ENCODE results near the gene CLEC3B.

CLEC3B gene

DNA sequence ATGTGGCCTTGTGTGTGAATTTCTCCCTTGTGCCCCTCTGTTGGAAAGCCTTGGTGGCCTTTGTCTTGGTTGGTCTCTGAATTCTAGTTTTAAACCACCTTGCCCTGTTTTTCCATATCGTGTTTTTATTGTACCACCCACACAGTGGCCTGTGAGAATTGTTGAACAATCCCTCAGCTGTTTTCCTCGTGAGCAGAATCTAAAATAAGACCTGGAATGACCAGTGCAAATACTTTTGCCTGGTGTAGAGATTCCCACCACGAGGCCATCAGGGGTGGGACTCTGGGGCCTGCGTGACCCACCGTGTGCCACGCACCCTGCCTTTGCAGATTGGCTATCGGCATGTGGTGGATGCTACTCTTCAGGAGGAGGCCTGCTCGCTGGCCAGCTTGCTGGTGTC is 19.0 kb upstream of the CLEC3B start:
- Histone ChIP-seq H3K9me3 (ENCODE audit: control insufficient read depth, insufficient read depth, low read depth, low read length) (no peaks in the 10 kb centered on the region), H3K4me3 (ENCODE audit: low read depth, low read length) (no peak overlapping the region), H3K4me1 (ENCODE audit: control insufficient read depth, insufficient read depth, low read length) (no peaks in the 10 kb centered on the region), H3K36me3 (ENCODE audit: control insufficient read depth in 2 of 2, insufficient read depth in 1 of 2, low read length in 2 of 2) (peaks cover 0 to 58% of the 10 kb centered on the region in 2 experiments; a peak in 1 of 3 replicates), H3K27ac (ENCODE audit: extremely low read depth, low read depth, low read length) (no peak overlapping the region)
- TF ChIP-seq, protein P1, sequence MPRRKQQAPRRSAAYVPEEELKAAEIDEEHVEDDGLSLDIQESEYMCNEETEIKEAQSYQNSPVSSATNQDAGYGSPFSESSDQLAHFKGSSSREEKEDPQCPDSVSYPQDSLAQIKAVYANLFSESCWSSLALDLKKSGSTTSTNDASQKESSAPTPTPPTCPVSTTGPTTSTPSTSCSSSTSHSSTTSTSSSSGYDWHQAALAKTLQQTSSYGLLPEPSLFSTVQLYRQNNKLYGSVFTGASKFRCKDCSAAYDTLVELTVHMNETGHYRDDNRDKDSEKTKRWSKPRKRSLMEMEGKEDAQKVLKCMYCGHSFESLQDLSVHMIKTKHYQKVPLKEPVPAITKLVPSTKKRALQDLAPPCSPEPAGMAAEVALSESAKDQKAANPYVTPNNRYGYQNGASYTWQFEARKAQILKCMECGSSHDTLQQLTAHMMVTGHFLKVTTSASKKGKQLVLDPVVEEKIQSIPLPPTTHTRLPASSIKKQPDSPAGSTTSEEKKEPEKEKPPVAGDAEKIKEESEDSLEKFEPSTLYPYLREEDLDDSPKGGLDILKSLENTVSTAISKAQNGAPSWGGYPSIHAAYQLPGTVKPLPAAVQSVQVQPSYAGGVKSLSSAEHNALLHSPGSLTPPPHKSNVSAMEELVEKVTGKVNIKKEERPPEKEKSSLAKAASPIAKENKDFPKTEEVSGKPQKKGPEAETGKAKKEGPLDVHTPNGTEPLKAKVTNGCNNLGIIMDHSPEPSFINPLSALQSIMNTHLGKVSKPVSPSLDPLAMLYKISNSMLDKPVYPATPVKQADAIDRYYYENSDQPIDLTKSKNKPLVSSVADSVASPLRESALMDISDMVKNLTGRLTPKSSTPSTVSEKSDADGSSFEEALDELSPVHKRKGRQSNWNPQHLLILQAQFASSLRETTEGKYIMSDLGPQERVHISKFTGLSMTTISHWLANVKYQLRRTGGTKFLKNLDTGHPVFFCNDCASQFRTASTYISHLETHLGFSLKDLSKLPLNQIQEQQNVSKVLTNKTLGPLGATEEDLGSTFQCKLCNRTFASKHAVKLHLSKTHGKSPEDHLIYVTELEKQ (tag by site-specific recombination; IDR thresholded peaks at IDR 0.05; ENCODE audit: borderline replicate concordance), result no peak
- TF ChIP-seq TRIM28 (IDR thresholded peaks at IDR 0.05; ENCODE audit: borderline replicate concordance, low read length), result no peak
- TF ChIP-seq ZNF214 (tag by site-specific recombination; IDR thresholded peaks at IDR 0.05; ENCODE audit: borderline replicate concordance), result no peak
- no peak for TF ChIP-seq ZNF792 (tag by site-specific recombination; IDR thresholded peaks at IDR 0.05)
- POLR2A ChIA-PET, result no interaction called here
- CTCF ChIA-PET, result no interaction called here

- ChIA-PET CTCF (no interaction called here), POLR2A (no interaction called here)
- H3K4me1 ChIP-seq (ENCODE audit: control insufficient read depth, insufficient read depth, low read length), result no peaks in the 10 kb centered on the region
- H3K36me3 ChIP-seq (ENCODE audit: control insufficient read depth in 2 of 2, insufficient read depth in 1 of 2, low read length in 2 of 2), result peaks cover 0 to 56% of the 10 kb centered on the region in 2 experiments; a peak in 1 of 3 replicates
- H3K9me3 ChIP-seq (ENCODE audit: control insufficient read depth, insufficient read depth, low read depth, low read length), result no peaks in the 10 kb centered on the region
- H3K27ac ChIP-seq (ENCODE audit: extremely low read depth, low read depth, low read length), result no peak overlapping the region
- TF ChIP-seq GLI2 (tag by site-specific recombination; IDR thresholded peaks at IDR 0.05; ENCODE audit: borderline replicate concordance, low read depth) (no peak), KLF8 (tag by site-specific recombination; IDR thresholded peaks at IDR 0.05) (no peak), ZNF266 (tag by site-specific recombination; IDR thresholded peaks at IDR 0.05; ENCODE audit: low read depth) (no peak), ZNF16 (tag by site-specific recombination; IDR thresholded peaks at IDR 0.05; ENCODE audit: low read depth) (no peak), PRDM1 (tag by site-specific recombination; IDR thresholded peaks at IDR 0.05) (no peak), ZNF239 (tag by site-specific recombination; IDR thresholded peaks at IDR 0.05) (no peak), ZNF184 (tag by site-specific recombination; IDR thresholded peaks at IDR 0.05) (no peak), YY1 (tag by site-specific recombination; IDR thresholded peaks at IDR 0.05) (no peak)
- H3K4me3 ChIP-seq (ENCODE audit: low read depth, low read length), result no peak overlapping the region
Measured at GRCh38 chr3:45008117-45008516, 18.0 kb upstream of the CLEC3B start.

DNA sequence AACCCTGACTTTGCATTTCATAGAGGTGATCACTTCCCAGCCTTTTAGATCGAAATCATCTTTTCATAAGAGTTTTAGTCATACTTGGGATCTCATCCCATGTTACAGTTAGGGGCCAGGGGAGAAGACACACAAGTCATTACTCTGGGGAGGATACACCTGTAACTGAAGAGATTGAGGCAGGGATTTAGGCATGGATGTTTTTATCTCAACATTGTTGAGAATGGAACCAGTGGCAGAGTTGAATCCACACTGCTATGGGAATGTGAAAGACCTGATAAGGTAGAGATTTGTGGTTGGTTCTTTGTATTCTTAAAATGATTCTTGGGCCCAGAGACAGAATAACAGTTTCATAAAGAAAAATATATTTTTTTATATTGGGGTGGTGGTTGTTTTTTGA is 16.2 kb upstream of the CLEC3B start:
- Histone ChIP-seq H3K36me3 (ENCODE audit: control insufficient read depth in 2 of 2, insufficient read depth in 1 of 2, low read length in 2 of 2) (peaks cover 0 to 55% of the 10 kb centered on the region in 2 experiments; a peak in 1 of 3 replicates), H3K27ac (ENCODE audit: extremely low read depth, low read depth, low read length) (no peak overlapping the region), H3K9me3 (ENCODE audit: control insufficient read depth, insufficient read depth, low read depth, low read length) (no peaks in the 10 kb centered on the region), H3K4me3 (ENCODE audit: low read depth, low read length) (no peak overlapping the region), H3K4me1 (ENCODE audit: control insufficient read depth, insufficient read depth, low read length) (no peaks in the 10 kb centered on the region)
- TF ChIP-seq ZNF777 (tag by site-specific recombination; IDR thresholded peaks at IDR 0.05; ENCODE audit: borderline replicate concordance), result no peak
- TF ChIP-seq ZBTB8A (tag by site-specific recombination; IDR thresholded peaks at IDR 0.05), result no peak
- no peak for TF ChIP-seq ZNF274 (IDR thresholded peaks at IDR 0.05; ENCODE audit: low read length)
- no peak for TF ChIP-seq ZNF274 (tag by site-specific recombination; IDR thresholded peaks at IDR 0.05; ENCODE audit: borderline replicate concordance)
- TF ChIP-seq ZNF514 (tag by site-specific recombination; IDR thresholded peaks at IDR 0.05), result no peak
- no peak for TF ChIP-seq ZSCAN4 (tag by site-specific recombination; IDR thresholded peaks at IDR 0.05)
- TF ChIP-seq ZFP69B (tag by site-specific recombination; IDR thresholded peaks at IDR 0.05), result no peak
- TF ChIP-seq ZNF560 (tag by site-specific recombination; IDR thresholded peaks at IDR 0.05; ENCODE audit: borderline replicate concordance), result no peak
- TF ChIP-seq ZNF530 (tag by site-specific recombination; IDR thresholded peaks at IDR 0.05; ENCODE audit: low read depth), result no peak
- TF ChIP-seq ZNF174 (tag by site-specific recombination; IDR thresholded peaks at IDR 0.05), result no peak
- TF ChIP-seq ZNF148 (tag by site-specific recombination; IDR thresholded peaks at IDR 0.05; ENCODE audit: borderline replicate concordance), result no peak
- TF ChIP-seq OVOL3 (tag by site-specific recombination; IDR thresholded peaks at IDR 0.05), result no peak
- no peak for TF ChIP-seq ZSCAN16 (tag by site-specific recombination; IDR thresholded peaks at IDR 0.05)
- no peak for TF ChIP-seq ZSCAN30 (tag by site-specific recombination; IDR thresholded peaks at IDR 0.05)
- POLR2A ChIA-PET, result no interaction called here
- CTCF ChIA-PET, result no interaction called here
